B cell (primary cell): ENCODE data around the gene MDGA2. TPM values are rescaled to one million over a fixed set of nuclear protein-coding genes. Genes with fewer than 3 reads are reported as not detected.

Experiments used
- ATAC-seq: fragments of 200-7000 bp; cut with Tn5 transposase; one replicate; pipeline ENCODE4 v1.10.0; 2021; ENCODE audit warnings: low read depth, mild to moderate bottlenecking, moderate number of reproducible peaks, moderate library complexity
- CTCF ChIA-PET: fragments of 350-600 bp; sonication (Branson Sonifier 250); formaldehyde crosslinking; loops from one replicate; lab custom pipeline; 2021; ENCODE audit warnings: antibody characterized with exemption, inconsistent platforms; lab: Charles Lee
- POLR2A ChIA-PET: fragments of 350-600 bp; sonication (Branson Sonifier 250); formaldehyde crosslinking; loops from one replicate; lab custom pipeline; 2021; ENCODE audit warnings: antibody characterized with exemption; lab: Charles Lee
- DNase-seq: peaks from one replicate; pipeline ENCODE4 v3.0.0; 2013
- H2AFZ ChIP-seq: 2 replicates; pipeline ENCODE4 v1.6.1; 2012; ENCODE audit warnings: mild to moderate bottlenecking, low read depth, low read length; ENCODE audit not compliant: insufficient read depth, poor library complexity, severe bottlenecking
- H3K27ac ChIP-seq, 2 donors: 1 replicate in 1 of 2; 2 replicates in 1 of 2; pipeline ENCODE4 v1.5.1; 2012 to 2013; ENCODE audit warnings: low read length in 2 of 2, mild to moderate bottlenecking in 2 of 2, moderate library complexity in 1 of 2
- H3K27me3 ChIP-seq, 4 experiments: fragments of 200-600 bp in 1 of 4; sonication (generic) in 1 of 4; replicated peaks in 1 of 4; 1 replicate in 2 of 4; 2 replicates in 2 of 4; pipeline versions ENCODE4 v1.6.1 to v1.7.0; 2013 to 2016; ENCODE audit warnings: low read length in 3 of 4, mild to moderate bottlenecking in 2 of 4, mixed read lengths in 1 of 4, moderate library complexity in 1 of 4; ENCODE audit not compliant: insufficient read depth in 4 of 4, control insufficient read depth in 3 of 4; ENCODE audit errors: control extremely low read depth in 1 of 4
- H3K36me3 ChIP-seq, 2 experiments: replicated peaks in 1 of 2; 1 replicate in 1 of 2; 2 replicates in 1 of 2; pipeline versions ENCODE4 v1.6.1 to v1.7.1; 2013; ENCODE audit warnings: low read length in 1 of 2; ENCODE audit not compliant: insufficient read depth in 2 of 2, control insufficient read depth in 1 of 2; ENCODE audit errors: control extremely low read depth in 1 of 2, extremely low read depth in 1 of 2
- H3K4me1 ChIP-seq, 2 donors: fragments of 200-600 bp in 1 of 2; sonication (generic) in 1 of 2; 1 replicate in 1 of 2; 2 replicates in 1 of 2; pipeline versions ENCODE4 v1.5.1 to v1.6.1; 2013 to 2017; ENCODE audit warnings: low read length in 2 of 2; ENCODE audit not compliant: control insufficient read depth in 2 of 2, insufficient read depth in 2 of 2
- H3K4me2 ChIP-seq: replicated peaks from 2 replicates; pipeline ENCODE3; 2012; ENCODE audit warnings: mild to moderate bottlenecking, low read depth, low read length; ENCODE audit not compliant: poor library complexity, severe bottlenecking
- H3K4me3 ChIP-seq, 5 experiments: fragments of 200-600 bp in 1 of 5; sonication (generic) in 1 of 5; 1 replicate in 3 of 5; 2 replicates in 2 of 5; pipeline versions ENCODE4 v1.5.1 to v1.7.0; 2011 to 2016; ENCODE audit warnings: low read length in 4 of 5, mild to moderate bottlenecking in 4 of 5, low read depth in 2 of 5, control low read depth in 1 of 5, moderate library complexity in 1 of 5; ENCODE audit not compliant: insufficient read depth in 1 of 5; ENCODE audit errors: control extremely low read depth in 1 of 5, extremely low read depth in 1 of 5
- H3K79me2 ChIP-seq: fragments of 200-600 bp; sonication (generic); one replicate; pipeline ENCODE4 v1.6.0; 2016; ENCODE audit warnings: low read length; ENCODE audit not compliant: control insufficient read depth, insufficient read depth
- H3K9ac ChIP-seq: fragments of 200-600 bp; sonication (generic); 2 replicates; pipeline ENCODE4 v1.6.1; 2017; ENCODE audit warnings: mild to moderate bottlenecking, low read length, moderate library complexity
- H3K9me3 ChIP-seq, 3 donors: one replicate each; pipeline versions ENCODE4 v1.6.1 to v1.7.1; 2013; ENCODE audit warnings: low read length in 2 of 3; ENCODE audit not compliant: control insufficient read depth in 2 of 3, insufficient read depth in 1 of 3; ENCODE audit errors: control extremely low read depth in 1 of 3
- H4K20me1 ChIP-seq: 2 replicates; pipeline ENCODE4 v1.6.0; 2012; ENCODE audit warnings: mild to moderate bottlenecking, low read length; ENCODE audit not compliant: insufficient read depth, control insufficient read depth, poor library complexity, severe bottlenecking
- H3K27ac Mint-ChIP-seq: one replicate; pipeline ENCODE4 v1.8.0; 2021; ENCODE audit warnings: mixed read lengths
- H3K27me3 Mint-ChIP-seq: one replicate; pipeline ENCODE4 v1.8.0; 2021; ENCODE audit warnings: mixed read lengths
- H3K4me1 Mint-ChIP-seq: one replicate; pipeline ENCODE4 v1.8.0; 2021; ENCODE audit warnings: mixed read lengths
- H3K4me3 Mint-ChIP-seq: one replicate; pipeline ENCODE4 v1.8.0; 2021; ENCODE audit warnings: mixed read lengths
- H3K9me3 Mint-ChIP-seq: one replicate; pipeline ENCODE4 v1.8.0; 2022; ENCODE audit warnings: mixed read lengths; ENCODE audit not compliant: insufficient read depth
- CTCF ChIP-seq: fragments of 200-600 bp; IDR thresholded peaks from one replicate; pipeline ENCODE4 v1.8.0; 2022; ENCODE audit warnings: antibody characterized with exemption, mild to moderate bottlenecking
- EZH2 ChIP-seq: IDR thresholded peaks from 2 replicates; pipeline ENCODE4 v1.6.1; 2012; ENCODE audit warnings: borderline replicate concordance, low read depth, mild to moderate bottlenecking, moderate library complexity, low read length; ENCODE audit not compliant: insufficient read depth, poor library complexity, severe bottlenecking
- WGBS: methylation state at CpG from one replicate; pipeline ENCODE4 v1.1.5; 2013; ENCODE audit warnings: missing lambda C conversion rate; ENCODE audit not compliant: insufficient coverage; 5-methylcytosine and 5-hydroxymethylcytosine counted together
- intact Hi-C: fragments of 100-400 bp; cut with micrococcal nuclease; formaldehyde crosslinking; loops from one replicate; pipeline ENCODE4 v1.10.0; 2022
- polyA plus RNA-seq: library from polyadenylated mRNA; depleted of rRNA; stranded (reverse); fragments of >200 nt; gene quantifications from 2 replicates; pipeline ENCODE4 v1.2.3, GENCODE V29; 2012
- total RNA-seq, 2 donors: library from RNA; stranded (reverse); fragments of 120-200 nt in 1 of 2; gene quantifications; 1 replicate in 1 of 2; 2 replicates in 1 of 2; pipeline versions ENCODE4 v1.2.3 to v1.2.4, GENCODE V29; 2013 to 2022

MDGA2 gene
- total and polyA plus RNA-seq, 2 donors (not counting 1 experiment from before 2014, with no cell fraction given), result not detected

DNA sequence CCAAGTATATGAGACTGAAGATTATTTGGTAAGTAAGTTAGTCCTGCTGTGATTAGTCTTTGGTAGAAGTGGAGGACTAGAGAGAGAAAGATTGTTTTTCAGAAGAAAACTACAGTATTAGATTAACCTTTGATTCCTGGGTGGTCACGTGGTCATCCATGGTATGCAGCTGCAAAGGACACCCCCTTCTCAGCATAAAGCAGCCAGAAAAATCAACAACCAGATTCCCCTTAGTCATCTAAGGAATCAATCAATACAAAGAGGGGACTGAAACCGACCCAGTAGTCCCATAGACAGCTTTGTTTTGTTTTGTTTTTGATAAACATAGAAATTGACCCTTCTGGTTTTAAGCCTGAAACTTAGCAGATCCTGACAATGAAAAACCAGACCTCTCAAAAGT, 30.3 kb upstream of the MDGA2 start:
- Histone ChIP-seq H3K27me3 (no peaks in the 10 kb centered on the region), H3K36me3 (no peaks in the 10 kb centered on the region), H3K27ac (no peak overlapping the region), H3K9me3 (peaks cover 0 to 3% (median 0%) of the 10 kb centered on the region in 3 donors), H3K9ac (no peak overlapping the region), H3K79me2 (no peaks in the 10 kb centered on the region), H3K4me2 (no peak overlapping the region), H3K4me3 (no peak overlapping the region), H3K4me1 (no peaks in the 10 kb centered on the region), H4K20me1 (no peaks in the 10 kb centered on the region), H2AFZ (no peak overlapping the region)
- no peaks in the 10 kb centered on the region for H3K27me3 Mint-ChIP-seq
- intact Hi-C loops, result no loop called here
- no peak overlapping the region for H3K4me3 Mint-ChIP-seq
- peaks cover 9% of the 10 kb centered on the region for H3K9me3 Mint-ChIP-seq
- no peaks in the 10 kb centered on the region for H3K4me1 Mint-ChIP-seq
- DNase-seq (no peak), ATAC-seq (no peak)
- no peak for TF ChIP-seq CTCF
- no peak for TF ChIP-seq EZH2
- no CpG with 5 or more reads among the region's 2 CpGs for WGBS
- ChIA-PET POLR2A (no interaction called here), CTCF (no interaction called here)
- H3K27ac Mint-ChIP-seq, result no peak overlapping the region

DNA sequence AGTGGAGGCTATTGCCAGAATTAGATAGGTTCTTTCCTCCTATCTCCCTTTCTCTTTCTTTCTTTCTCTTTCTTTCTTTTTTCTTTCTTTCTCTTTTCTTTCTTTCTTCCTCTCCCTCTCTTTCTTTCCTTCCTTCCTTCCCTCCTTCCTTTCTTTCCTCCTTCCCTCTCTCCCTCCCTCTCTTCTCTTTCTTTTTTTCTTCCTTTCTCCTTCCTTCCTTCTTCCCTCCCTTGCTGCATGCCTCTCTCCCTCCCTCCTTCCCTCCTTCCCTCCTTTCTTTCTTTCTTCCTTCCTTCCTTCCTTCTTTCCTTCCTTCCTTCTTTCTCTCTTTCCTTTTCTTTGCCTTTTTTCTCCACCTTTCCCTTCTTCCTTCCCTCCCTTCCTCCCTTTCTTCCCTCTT, 16.4 kb upstream of the MDGA2 start:
- no peak for TF ChIP-seq EZH2
- no peak for TF ChIP-seq CTCF
- Histone ChIP-seq H3K27ac (no peak overlapping the region), H3K79me2 (no peaks in the 10 kb centered on the region), H3K9ac (no peak overlapping the region), H3K4me2 (no peak overlapping the region), H2AFZ (no peak overlapping the region), H3K9me3 (peaks cover 0 to 5% (median 0%) of the 10 kb centered on the region in 3 donors), H3K36me3 (no peaks in the 10 kb centered on the region), H3K4me3 (no peak overlapping the region), H4K20me1 (no peaks in the 10 kb centered on the region), H3K27me3 (no peaks in the 10 kb centered on the region), H3K4me1 (no peaks in the 10 kb centered on the region)
- DNase-seq (no peak), ATAC-seq (no peak)
- Mint-ChIP-seq H3K9me3 (peaks cover 5% of the 10 kb centered on the region), H3K27me3 (no peaks in the 10 kb centered on the region), H3K4me1 (no peaks in the 10 kb centered on the region), H3K4me3 (no peak overlapping the region), H3K27ac (no peak overlapping the region)
- intact Hi-C loops, result no loop called here
- CTCF ChIA-PET, result no interaction called here
- POLR2A ChIA-PET, result no interaction called here
